HepG2 (cell line): ENCODE measurements around the gene FGFR2. TPM values are rescaled to one million over a fixed set of nuclear protein-coding genes. Genes with fewer than 3 reads are reported as not detected.

Experiments used
- ETV6 ChIP-seq: sonication (generic); formaldehyde crosslinking; conservative IDR thresholded peaks from 2 replicates; pipeline ENCODE4 v1.4.0; 2020; ENCODE audit warnings: missing genetic modification reagents
- IRX3 ChIP-seq: sonication (generic); formaldehyde crosslinking; IDR thresholded peaks from 2 replicates; pipeline ENCODE4 v1.8.1; 2023; ENCODE audit warnings: mild to moderate bottlenecking, low read depth, missing genetic modification reagents, borderline replicate concordance
- JARID2 ChIP-seq: sonication (generic); formaldehyde crosslinking; IDR thresholded peaks from 2 replicates; pipeline ENCODE4 v1.8.1; 2023; ENCODE audit warnings: missing genetic modification reagents, inconsistent platforms; ENCODE audit not compliant: insufficient replicate concordance
- KLF16 ChIP-seq, 2 experiments: sonication (generic) in 1 of 2; formaldehyde crosslinking in 1 of 2; IDR thresholded peaks; 2 replicates each; pipeline versions ENCODE4 v1.6.1 to v1.8.0; 2016 to 2023; ENCODE audit warnings: missing genetic modification reagents in 2 of 2, missing compliant biosample characterization in 1 of 2
- MEF2D ChIP-seq: sonication (generic); formaldehyde crosslinking; IDR thresholded peaks from 2 replicates; pipeline ENCODE4 v1.5.1; 2020; ENCODE audit warnings: mild to moderate bottlenecking, missing genetic modification reagents
- NR1H2 ChIP-seq: sonication (generic); formaldehyde crosslinking; IDR thresholded peaks from 2 replicates; pipeline ENCODE4 v1.8.1; 2022; ENCODE audit warnings: low read depth, missing genetic modification reagents, borderline replicate concordance
- PATZ1 ChIP-seq: sonication (generic); formaldehyde crosslinking; IDR thresholded peaks from 2 replicates; pipeline ENCODE4 v1.4.0; 2020; ENCODE audit warnings: missing genetic modification reagents
- PCBP2 ChIP-seq: fragments of 200-400 bp; formaldehyde crosslinking; optimal IDR thresholded peaks from 2 replicates; pipeline ENCODE3; 2018; ENCODE audit warnings: low read length, low read depth; ENCODE audit not compliant: poor library complexity, severe bottlenecking
- RARA ChIP-seq: IDR thresholded peaks from 2 replicates; pipeline ENCODE4 v1.6.1; 2016; ENCODE audit warnings: missing genetic modification reagents, missing compliant biosample characterization
- SRSF4 ChIP-seq: fragments of 200-400 bp; formaldehyde crosslinking; IDR thresholded peaks from one replicate; pipeline ENCODE4 v1.6.1; 2018; ENCODE audit warnings: mild to moderate bottlenecking, low read depth, low read length, moderate library complexity; ENCODE audit not compliant: poor library complexity, severe bottlenecking
- TP53 ChIP-seq: sonication (generic); formaldehyde crosslinking; conservative IDR thresholded peaks from 2 replicates; pipeline ENCODE4 v1.4.0; 2020; ENCODE audit warnings: missing genetic modification reagents
- ZNF280D ChIP-seq: sonication (generic); formaldehyde crosslinking; IDR thresholded peaks from 2 replicates; pipeline ENCODE4 v1.5.1; 2020; ENCODE audit warnings: mild to moderate bottlenecking, missing genetic modification reagents
- ZNF282 ChIP-seq: fragments of 450-650 bp; IDR thresholded peaks from 2 replicates; pipeline ENCODE4 v1.6.1; 2018; ENCODE audit not compliant: partially characterized antibody
- ZNF367 ChIP-seq: sonication (generic); formaldehyde crosslinking; IDR thresholded peaks from 2 replicates; pipeline ENCODE4 v1.4.0; 2020; ENCODE audit warnings: missing genetic modification reagents, borderline replicate concordance
- ZNF609 ChIP-seq: sonication (generic); formaldehyde crosslinking; IDR thresholded peaks from 2 replicates; pipeline ENCODE4 v1.4.0; 2020; ENCODE audit warnings: mild to moderate bottlenecking, missing genetic modification reagents, borderline replicate concordance
- ZNF770 ChIP-seq: sonication (generic); formaldehyde crosslinking; IDR thresholded peaks from 2 replicates; pipeline ENCODE4 v1.5.0; 2020; ENCODE audit warnings: mild to moderate bottlenecking, missing genetic modification reagents
- ZSCAN12 ChIP-seq: sonication (generic); formaldehyde crosslinking; IDR thresholded peaks from 2 replicates; pipeline ENCODE4 v1.9.0; 2021; ENCODE audit warnings: mild to moderate bottlenecking, missing genetic modification reagents
- polyA plus RNA-seq, 8 experiments: library from polyadenylated mRNA; depleted of rRNA in 3 of 8; stranded (reverse) in 7 of 8; unstranded in 1 of 8; fragments of >200 nt; fragmentation: Illumina TruSeq in 4 of 8; extraction: Trizol in 4 of 8; gene quantifications; 2 replicates each; pipeline versions ENCODE4 v1.2.1 to v1.2.3, GENCODE V29; 2011 to 2016; ENCODE audit warnings: low read depth in 4 of 8, missing spikeins in 1 of 8, mixed read lengths in 1 of 8; ENCODE audit not compliant: insufficient read depth in 1 of 8
- total RNA-seq, 5 experiments: library from RNA; depleted of rRNA; stranded (reverse); fragments of >200 nt; fragmentation: Illumina TruSeq; extraction: Trizol; gene quantifications; 2 replicates each; pipeline ENCODE4 v1.2.3, GENCODE V29; 2016; ENCODE audit warnings: low read depth in 1 of 5

FGFR2 gene
- total and polyA plus RNA-seq, 2 of the 13 experiments (the other 11 are each of a cell fraction or from before 2014, with no cell fraction given), result 1.6 to 2.6 TPM

GRCh38 chr10:121608469-121609190, 10.4 kb upstream of the FGFR2 start (continued):
- TF ChIP-seq ZNF609, result no peak
- TF ChIP-seq ETV6, result no peak
- TF ChIP-seq ZNF367 (CRISPR knock-in tag), result no peak
- no peak for TF ChIP-seq KLF16 (CRISPR knock-in tag; IDR thresholded peaks at IDR 0.05)
- TF ChIP-seq ZNF280D, result no peak
- no peak for TF ChIP-seq MEF2D (CRISPR knock-in tag)
- no peak for TF ChIP-seq NR1H2 (CRISPR knock-in tag)
- TF ChIP-seq ZNF282, result no peak
- no peak for TF ChIP-seq IRX3 (CRISPR knock-in tag)
- TF ChIP-seq PATZ1 (CRISPR knock-in tag), result peak; percentile 87
- TF ChIP-seq TP53 (CRISPR knock-in tag), result no peak
- no peak for TF ChIP-seq ZSCAN12 (CRISPR knock-in tag)
- TF ChIP-seq PCBP2, result no peak
- no peak for TF ChIP-seq RARA (CRISPR knock-in tag)
- no peak for TF ChIP-seq ZNF770 (CRISPR knock-in tag)
- no peak for TF ChIP-seq JARID2 (CRISPR knock-in tag)
- no peak for TF ChIP-seq SRSF4
